Gastrocnemius medialis (tissue), 4 donors: ENCODE results near the gene TMEM132E. TPM values are rescaled to one million over a fixed set of nuclear protein-coding genes. Genes with fewer than 3 reads are reported as not detected.

Source experiments
- ATAC-seq, 2 donors: fragments of 150-250 bp; one replicate each; pipeline ENCODE4 v1.9.1; 2016
- DNase-seq, 2 donors: peaks; one replicate each; pipeline ENCODE4 v3.0.0-alpha.2; 2019
- H3K27ac ChIP-seq, 4 donors: fragments of 200-600 bp; sonication (generic); 1 replicate in 1 of 4; 2 replicates in 3 of 4; pipeline ENCODE4 v1.5.1; 2016 to 2018; ENCODE audit warnings: mild to moderate bottlenecking in 2 of 4, moderate library complexity in 1 of 4
- H3K27me3 ChIP-seq, 3 donors: fragments of 200-600 bp; sonication (generic) in 2 of 3; 1 replicate in 1 of 3; 2 replicates in 2 of 3; pipeline versions ENCODE4 v1.5.1 to v1.6.0; 2016 to 2019; ENCODE audit warnings: mild to moderate bottlenecking in 1 of 3, moderate library complexity in 1 of 3
- H3K36me3 ChIP-seq, 2 donors: fragments of 200-600 bp; sonication (generic) in 1 of 2; one replicate each; pipeline ENCODE4 v1.5.1; 2017 to 2018
- H3K4me1 ChIP-seq, 2 donors: fragments of 200-600 bp; sonication (generic) in 1 of 2; one replicate each; pipeline ENCODE4 v1.5.1; 2016 to 2017; ENCODE audit warnings: mild to moderate bottlenecking in 2 of 2
- H3K4me3 ChIP-seq, 4 donors: fragments of 200-600 bp; sonication (generic) in 3 of 4; 1 replicate in 1 of 4; 2 replicates in 3 of 4; pipeline ENCODE4 v1.5.1; 2016 to 2019; ENCODE audit warnings: mild to moderate bottlenecking in 2 of 4
- H3K9me3 ChIP-seq, 3 donors: fragments of 200-600 bp; sonication (generic) in 2 of 3; 1 replicate in 1 of 3; 2 replicates in 2 of 3; pipeline ENCODE4 v1.5.1; 2016 to 2019
- CTCF ChIP-seq, 5 experiments: fragments of 450-650 bp in 3 of 5; fragments of 200-600 bp in 2 of 5; sonication (generic) in 2 of 5; IDR thresholded peaks in 4 of 5; conservative IDR thresholded peaks in 1 of 5; 1 replicate in 4 of 5; 2 replicates in 1 of 5; pipeline ENCODE4 v1.5.1; 2016 to 2019; ENCODE audit warnings: antibody characterized with exemption in 5 of 5, mild to moderate bottlenecking in 3 of 5, moderate library complexity in 3 of 5
- POLR2A ChIP-seq, 2 donors: fragments of 450-650 bp; IDR thresholded peaks; one replicate each; pipeline ENCODE4 v1.6.1; 2017; ENCODE audit warnings: antibody characterized with exemption in 2 of 2, mild to moderate bottlenecking in 2 of 2, moderate library complexity in 2 of 2
- in situ Hi-C, 4 donors: fragments of 200-750 bp; cut with MboI; loops; one replicate each; pipeline versions ENCODE4 v1.15.0 to v1.8.0; 2017; ENCODE audit warnings: low sequenced_read_pairs in 4 of 4
- intact Hi-C: fragments of 100-400 bp; cut with DNase I; formaldehyde crosslinking; loops from one replicate; pipeline ENCODE4 v1.15.1; 2023; ENCODE audit warnings: low total_unique reads
- total RNA-seq, 4 donors: library from RNA; depleted of rRNA; stranded (reverse); fragments of >200 nt; gene quantifications; one replicate each; pipeline versions ENCODE4 v1.1.0 to v1.2.3, GENCODE V29; 2016

The TMEM132E gene
- total RNA-seq, 4 donors from 2014 or later = not detected

- no peaks in the 10 kb centered on the region for H3K4me1 ChIP-seq
- in situ Hi-C loops = loop anchor here in 1 of 4 donors (25.0 kb wide), 1 partner anchor 173 kb away; no protein-coding TSS in a partner anchor
- intact Hi-C loops = no loop called here
- TF ChIP-seq CTCF (IDR thresholded peaks at IDR 0.05 in 4 of 5, conservative IDR thresholded peaks at IDR 0.05 in 1 of 5) = no peak
- no peak for TF ChIP-seq POLR2A (IDR thresholded peaks at IDR 0.05)
- H3K9me3 ChIP-seq = no peaks in the 10 kb centered on the region
- no peak for ATAC-seq
- H3K36me3 ChIP-seq = no peaks in the 10 kb centered on the region
- H3K4me3 ChIP-seq = no peak overlapping the region
- no peak for DNase-seq
- no peak overlapping the region for H3K27ac ChIP-seq
- peaks cover 0 to 43% (median 18%) of the 10 kb centered on the region in 3 donors for H3K27me3 ChIP-seq
Measured at GRCh38 chr17:34610506-34610905, 31.1 kb downstream of the TMEM132E start.

GRCh38 chr17:34613064-34614019 is 34.0 kb downstream of the TMEM132E start:
- H3K4me1 ChIP-seq = no peaks in the 10 kb centered on the region
- ATAC-seq = no peak
- no peak overlapping the region for H3K4me3 ChIP-seq
- no peaks in the 10 kb centered on the region for H3K36me3 ChIP-seq
- TF ChIP-seq CTCF (IDR thresholded peaks at IDR 0.05 in 4 of 5, conservative IDR thresholded peaks at IDR 0.05 in 1 of 5) = no peak
- no peak for TF ChIP-seq POLR2A (IDR thresholded peaks at IDR 0.05)
- DNase-seq = no peak
- in situ Hi-C loops = loop anchor here in 1 of 4 donors (25.0 kb wide), 1 partner anchor 176 kb away; no protein-coding TSS in a partner anchor
- H3K9me3 ChIP-seq = no peaks in the 10 kb centered on the region
- H3K27me3 ChIP-seq = peaks cover 0 to 42% (median 9%) of the 10 kb centered on the region in 3 donors
- intact Hi-C loops = no loop called here
- no peak overlapping the region for H3K27ac ChIP-seq

GRCh38 chr17:34614698-34615097 is 35.3 kb downstream of the TMEM132E start:
- intact Hi-C loops (no loop called here), in situ Hi-C loops (loop anchor here in 1 of 4 donors (25.0 kb wide), 1 partner anchor 177 kb away; no protein-coding TSS in a partner anchor)
- Histone ChIP-seq H3K9me3 (no peaks in the 10 kb centered on the region), H3K27ac (no peak overlapping the region), H3K36me3 (no peaks in the 10 kb centered on the region), H3K27me3 (peaks cover 0 to 29% (median 9%) of the 10 kb centered on the region in 3 donors), H3K4me1 (no peaks in the 10 kb centered on the region), H3K4me3 (no peak overlapping the region)
- ATAC-seq (no peak), DNase-seq (no peak)
- TF ChIP-seq CTCF (IDR thresholded peaks at IDR 0.05 in 4 of 5, conservative IDR thresholded peaks at IDR 0.05 in 1 of 5) (no peak), POLR2A (IDR thresholded peaks at IDR 0.05) (no peak)

GRCh38 chr17:34615326-34615725 is 35.9 kb downstream of the TMEM132E start:
- intact Hi-C loops = no loop called here
- TF ChIP-seq CTCF (IDR thresholded peaks at IDR 0.05 in 4 of 5, conservative IDR thresholded peaks at IDR 0.05 in 1 of 5) = no peak
- no peak for TF ChIP-seq POLR2A (IDR thresholded peaks at IDR 0.05)
- Histone ChIP-seq H3K4me3 (no peak overlapping the region), H3K27me3 (peaks cover 0 to 24% (median 9%) of the 10 kb centered on the region in 3 donors), H3K27ac (no peak overlapping the region), H3K9me3 (no peaks in the 10 kb centered on the region), H3K36me3 (no peaks in the 10 kb centered on the region), H3K4me1 (no peaks in the 10 kb centered on the region)
- no peak for ATAC-seq
- in situ Hi-C loops = loop anchor here in 1 of 4 donors (25.0 kb wide), 1 partner anchor 178 kb away; no protein-coding TSS in a partner anchor
- no peak for DNase-seq
